Astrocyte of the spinal cord (primary cell): ENCODE results near the gene SMC1A.
A peak's percentile ranks its signal among the peaks of the same experiment; 100 is the strongest.
"Not testable (repeated sequence)": the region's sequence is repeated elsewhere in the genome, so short reads cannot be mapped to it uniquely, and the experiment has no call there.

Experiments
- DNase-seq: peaks from one replicate; pipeline ENCODE4 v3.0.0; 2011; ENCODE audit warnings: low read depth, low spot score
- H3K4me3 ChIP-seq: 2 replicates; pipeline ENCODE4 v1.5.1; 2011; ENCODE audit warnings: low read depth, mild to moderate bottlenecking, low read length, moderate library complexity
- in situ Hi-C: cut with HindIII; loops from 2 replicates; pipeline ENCODE4 v1.10.0; 2017; ENCODE audit warnings: low sequenced_read_pairs
- TF ChIP-seq, protein P1 (sequence below): IDR thresholded peaks from 2 replicates; pipeline ENCODE4 v1.5.1; 2012; ENCODE audit warnings: low read depth, mild to moderate bottlenecking, low read length, inconsistent platforms

The SMC1A gene

GRCh38 chrX:53429755-53430154, 7.3 kb upstream of the SMC1A start:
- in situ Hi-C loops: no loop called here
- TF ChIP-seq, protein P1, sequence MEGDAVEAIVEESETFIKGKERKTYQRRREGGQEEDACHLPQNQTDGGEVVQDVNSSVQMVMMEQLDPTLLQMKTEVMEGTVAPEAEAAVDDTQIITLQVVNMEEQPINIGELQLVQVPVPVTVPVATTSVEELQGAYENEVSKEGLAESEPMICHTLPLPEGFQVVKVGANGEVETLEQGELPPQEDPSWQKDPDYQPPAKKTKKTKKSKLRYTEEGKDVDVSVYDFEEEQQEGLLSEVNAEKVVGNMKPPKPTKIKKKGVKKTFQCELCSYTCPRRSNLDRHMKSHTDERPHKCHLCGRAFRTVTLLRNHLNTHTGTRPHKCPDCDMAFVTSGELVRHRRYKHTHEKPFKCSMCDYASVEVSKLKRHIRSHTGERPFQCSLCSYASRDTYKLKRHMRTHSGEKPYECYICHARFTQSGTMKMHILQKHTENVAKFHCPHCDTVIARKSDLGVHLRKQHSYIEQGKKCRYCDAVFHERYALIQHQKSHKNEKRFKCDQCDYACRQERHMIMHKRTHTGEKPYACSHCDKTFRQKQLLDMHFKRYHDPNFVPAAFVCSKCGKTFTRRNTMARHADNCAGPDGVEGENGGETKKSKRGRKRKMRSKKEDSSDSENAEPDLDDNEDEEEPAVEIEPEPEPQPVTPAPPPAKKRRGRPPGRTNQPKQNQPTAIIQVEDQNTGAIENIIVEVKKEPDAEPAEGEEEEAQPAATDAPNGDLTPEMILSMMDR: no peak
- no peak overlapping the region for H3K4me3 ChIP-seq

GRCh38 chrX:53422861-53423306, 430 bp upstream of the SMC1A start, which contains the start of gene RIBC1:
Gene RIBC1 (plus strand): TSS chrX:53422873. CDS start chrX:53426277, 3,404 bp downstream.
- no peak for DNase-seq
- H3K4me3 ChIP-seq: peak within 1 kb of the TSS; percentile 90
- in situ Hi-C loops: no loop called here
- TF ChIP-seq, protein P1: no peak

More at GRCh38 chrX:53429755-53430154, 7.3 kb upstream of the SMC1A start:
- no peak for DNase-seq

- H3K4me3 ChIP-seq: peak overlapping the region; percentile 90
- in situ Hi-C loops: no loop called here
- DNase-seq: no peak
- TF ChIP-seq, protein P1: no peak
Measured at GRCh38 chrX:53421772-53422085, 725 bp downstream of the SMC1A start.

DNA sequence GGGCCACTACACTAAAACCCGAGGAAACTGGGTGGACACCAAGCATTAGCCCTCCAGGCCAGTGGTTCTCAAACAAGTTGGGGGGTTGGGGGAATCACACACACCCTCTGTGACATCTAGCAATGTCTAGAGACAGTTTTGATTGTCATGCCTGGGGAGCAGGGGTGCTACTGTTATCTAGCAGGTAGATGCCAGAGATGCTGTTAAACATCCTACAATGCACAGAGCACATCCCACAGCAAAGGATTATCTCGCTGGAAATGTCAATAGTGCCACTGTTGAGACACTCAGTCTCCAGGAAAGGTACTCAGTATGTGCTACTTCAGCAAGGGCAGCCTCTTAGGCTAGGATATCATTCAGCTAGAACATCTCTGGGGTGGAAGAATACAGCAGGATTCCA, 1.3 kb downstream of the SMC1A start:
- H3K4me3 ChIP-seq: peak overlapping the region; percentile 90
- in situ Hi-C loops: no loop called here
- no peak for DNase-seq
- TF ChIP-seq, protein P1: no peak

DNA sequence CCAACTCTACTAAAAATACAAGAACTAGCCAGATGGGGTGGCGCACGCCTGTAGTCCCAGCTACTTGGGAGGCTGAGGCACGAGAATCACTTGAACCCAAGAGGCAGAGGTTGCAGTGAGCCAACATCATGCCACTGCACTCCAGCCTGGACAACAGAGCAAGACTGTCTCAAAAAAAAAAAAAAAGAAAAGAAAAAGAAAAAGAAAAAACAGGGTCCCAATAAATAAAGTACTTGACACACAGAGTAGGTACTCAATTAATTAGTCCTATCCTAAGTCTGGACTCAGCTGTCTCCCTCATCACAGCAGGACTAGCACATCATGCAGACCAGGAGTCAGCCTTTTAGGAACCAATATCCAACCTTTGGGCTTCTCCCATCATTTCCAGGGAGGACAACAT, 2.1 kb downstream of the SMC1A start:
- H3K4me3 ChIP-seq, in situ Hi-C loops, DNase-seq: not testable (repeated sequence)

GRCh38 chrX:53412446-53412845, 10.0 kb downstream of the SMC1A start:
- no peak for DNase-seq
- TF ChIP-seq, protein P1: no peak
- in situ Hi-C loops: no loop called here
- no peak overlapping the region for H3K4me3 ChIP-seq

DNA sequence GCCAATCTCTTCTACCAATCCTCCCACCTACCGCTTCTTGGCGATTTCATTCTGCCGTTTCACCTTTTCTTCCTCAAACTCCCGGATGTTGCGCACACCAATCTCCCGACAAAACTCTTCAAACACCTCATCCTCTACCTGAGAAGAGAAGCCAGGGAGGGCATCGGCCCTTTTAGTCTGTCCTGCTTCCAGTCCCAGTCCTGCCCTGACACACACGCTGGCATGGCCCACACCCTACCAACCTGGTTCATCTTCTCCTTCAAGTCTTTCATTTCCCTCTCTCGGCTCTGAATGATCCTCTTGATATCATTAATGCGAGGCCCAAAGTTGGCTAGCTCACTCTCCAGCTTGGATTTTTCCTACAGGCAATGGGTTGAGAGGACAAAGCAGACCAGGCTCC, 18.9 kb downstream of the SMC1A start:
- no peak overlapping the region for H3K4me3 ChIP-seq
- TF ChIP-seq, protein P1: no peak
- in situ Hi-C loops: no loop called here

More for the DNA sequence above, 18.9 kb downstream of the SMC1A start:
- no peak for DNase-seq
